SK-N-DZ (cell line): ENCODE results near the gene KLHL22.
A peak's percentile ranks its signal among the peaks of the same experiment; 100 is the strongest.

ENCODE experiments used
- DNase-seq: peaks from one replicate; pipeline ENCODE4 v3.0.0-alpha.2; 2015; ENCODE audit warnings: low spot score

Gene KLHL22

GRCh38 chr22:20446383-20446970, 49.1 kb downstream of the KLHL22 start:
- DNase-seq, result no peak

DNA sequence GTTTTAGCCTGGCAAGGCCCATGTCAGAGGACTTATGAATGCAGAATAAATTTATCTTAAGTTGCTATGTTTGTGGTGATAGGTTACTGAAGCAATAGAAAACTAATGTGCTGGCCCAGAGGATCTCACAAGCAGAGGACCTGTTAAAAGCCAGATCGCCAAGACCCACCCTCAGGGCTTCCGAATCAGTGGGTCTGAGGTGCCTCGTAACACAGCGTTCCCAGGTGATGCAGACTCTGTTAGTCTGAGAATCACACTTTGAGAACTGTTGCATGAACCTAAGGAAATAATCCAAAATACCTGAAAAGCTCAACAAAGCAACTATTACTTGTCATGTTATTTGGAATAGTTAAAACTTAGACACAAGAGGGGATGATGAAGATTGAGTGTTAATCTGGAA, 51.3 kb downstream of the KLHL22 start:
- no peak for DNase-seq

GRCh38 chr22:20442485-20443284, 52.9 kb downstream of the KLHL22 start:
- DNase-seq, result no peak

GRCh38 chr22:20441631-20442484, 53.7 kb downstream of the KLHL22 start:
- no peak for DNase-seq

GRCh38 chr22:20440637-20441591, 54.7 kb downstream of the KLHL22 start:
- no peak for DNase-seq

DNA sequence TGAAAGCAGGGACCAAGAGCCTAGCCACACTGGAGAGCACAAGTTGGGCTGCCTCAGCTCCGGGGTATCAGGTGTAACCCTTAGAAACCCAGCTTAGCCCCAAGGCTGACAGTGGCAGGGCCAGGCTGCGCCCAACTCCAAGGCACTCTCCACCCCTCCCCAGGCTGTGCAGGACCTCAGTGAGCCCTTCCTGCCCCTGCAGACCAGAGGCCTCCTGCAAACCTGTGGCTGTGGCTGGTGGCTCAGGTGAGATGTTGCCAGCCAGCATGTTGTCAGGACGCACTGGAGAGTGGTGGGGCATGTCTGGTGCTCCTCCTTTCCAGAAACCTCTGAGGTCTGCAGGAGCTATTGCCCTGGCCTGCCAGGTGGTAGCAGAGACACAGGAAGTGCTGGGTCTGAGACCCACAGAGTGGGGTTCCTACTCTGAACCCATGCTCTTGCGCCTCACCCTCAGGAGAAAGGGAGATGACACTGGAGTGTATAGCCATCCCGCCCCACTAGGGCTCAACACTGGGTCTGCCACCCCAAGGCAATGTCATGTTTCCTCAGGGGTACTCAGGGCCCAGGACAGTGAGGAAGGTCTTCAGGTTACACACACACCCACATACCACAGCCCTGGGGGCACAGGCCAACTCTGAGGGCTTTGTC, 55.5 kb downstream of the KLHL22 start:
- no peak for DNase-seq

DNA sequence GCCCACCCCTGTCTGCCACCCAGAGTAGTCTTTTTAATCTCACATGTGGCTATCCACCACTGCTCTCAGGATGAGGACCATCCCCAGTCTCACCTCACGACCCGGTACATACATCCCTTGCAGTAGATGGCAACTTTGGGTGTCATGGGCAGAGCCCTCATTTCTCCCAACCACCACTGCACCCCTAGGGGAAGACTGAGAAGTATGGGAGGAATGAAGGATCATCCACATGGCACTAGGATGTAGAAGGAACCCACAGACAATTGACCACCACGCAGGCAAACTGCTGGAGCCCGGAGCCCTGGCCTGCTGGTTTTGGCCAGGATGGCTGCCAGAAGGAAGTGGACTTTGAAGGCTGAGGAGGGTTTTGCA, 56.1 kb downstream of the KLHL22 start:
- no peak for DNase-seq

- no peak for DNase-seq
These were observed 56.7 kb downstream of the KLHL22 start for GRCh38 chr22:20438678-20439492.

- no peak for DNase-seq
These were observed 57.2 kb downstream of the KLHL22 start for GRCh38 chr22:20438427-20438677.

- peak; percentile 50 for DNase-seq
These were observed 57.8 kb downstream of the KLHL22 start, which contains the start of gene SCARF2 for GRCh38 chr22:20437613-20438426. SCARF2 (minus strand) TSS chr22:20437825; CDS start chr22:20437754, 71 bp downstream.

DNA sequence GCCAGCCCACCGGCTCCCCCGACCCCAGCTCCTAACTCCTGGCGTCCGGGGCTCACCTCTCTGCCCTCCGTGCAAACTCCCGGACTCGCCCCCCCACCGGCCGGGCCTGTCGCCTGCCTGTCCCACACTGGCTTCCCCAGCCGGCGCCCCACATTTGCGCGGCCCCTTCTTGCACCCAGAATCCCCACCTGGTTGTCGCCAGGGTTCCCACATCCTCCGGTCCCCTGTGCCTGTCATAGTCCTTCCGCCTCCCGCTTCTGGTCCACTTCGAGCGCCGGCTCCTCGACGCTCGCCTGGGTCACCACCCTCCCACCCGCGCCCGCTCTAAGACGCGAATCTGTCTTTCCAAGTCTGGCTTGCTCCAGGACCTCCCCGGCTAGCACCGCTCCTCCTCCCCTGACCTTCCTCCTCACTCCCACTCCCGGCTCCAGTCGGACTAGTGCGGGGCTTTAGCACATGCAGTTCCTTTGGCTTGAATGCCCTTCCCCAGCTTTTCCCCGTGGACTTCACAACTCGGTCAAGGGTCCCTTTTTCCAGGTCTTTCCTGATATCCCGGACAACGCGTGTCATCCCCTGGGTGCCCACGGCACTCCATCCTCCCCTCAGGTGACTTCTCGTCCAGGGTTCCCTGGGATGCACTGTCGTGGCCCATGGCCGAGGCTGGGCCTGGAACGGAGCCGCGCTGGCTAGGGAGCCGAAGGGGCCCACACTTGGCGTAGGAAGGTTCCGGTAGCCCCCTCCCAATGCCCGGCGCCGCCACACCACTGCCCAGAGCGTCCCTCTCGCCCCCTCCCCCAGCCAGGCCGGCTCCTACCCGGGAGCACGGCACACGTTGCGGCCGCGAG, 58.6 kb downstream of the KLHL22 start:
- DNase-seq, result peak; percentile 60

DNA sequence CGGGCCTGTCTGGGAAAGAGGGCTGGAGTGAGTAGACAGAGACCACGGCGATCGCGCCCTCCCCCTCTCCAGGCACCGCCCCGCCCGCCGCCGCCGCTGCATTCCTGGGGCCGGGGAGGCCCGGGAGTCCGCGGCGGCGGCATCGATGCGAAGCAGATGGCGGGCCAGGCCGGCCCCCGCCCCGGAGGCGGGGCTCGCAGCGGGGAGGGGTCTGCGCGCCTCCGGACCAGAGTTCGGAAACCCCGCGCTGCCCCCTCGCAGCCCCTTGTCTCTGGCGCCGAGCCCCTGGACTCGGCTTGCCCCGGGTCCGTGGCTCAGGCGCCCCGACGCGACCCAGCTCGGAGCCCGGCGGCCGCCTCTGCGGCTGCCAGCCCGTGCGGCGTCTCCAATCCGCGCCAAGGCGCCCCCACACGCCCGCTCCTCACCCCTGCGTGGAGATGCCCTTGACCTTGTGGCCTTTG, 59.3 kb downstream of the KLHL22 start:
- DNase-seq, result no peak

DNA sequence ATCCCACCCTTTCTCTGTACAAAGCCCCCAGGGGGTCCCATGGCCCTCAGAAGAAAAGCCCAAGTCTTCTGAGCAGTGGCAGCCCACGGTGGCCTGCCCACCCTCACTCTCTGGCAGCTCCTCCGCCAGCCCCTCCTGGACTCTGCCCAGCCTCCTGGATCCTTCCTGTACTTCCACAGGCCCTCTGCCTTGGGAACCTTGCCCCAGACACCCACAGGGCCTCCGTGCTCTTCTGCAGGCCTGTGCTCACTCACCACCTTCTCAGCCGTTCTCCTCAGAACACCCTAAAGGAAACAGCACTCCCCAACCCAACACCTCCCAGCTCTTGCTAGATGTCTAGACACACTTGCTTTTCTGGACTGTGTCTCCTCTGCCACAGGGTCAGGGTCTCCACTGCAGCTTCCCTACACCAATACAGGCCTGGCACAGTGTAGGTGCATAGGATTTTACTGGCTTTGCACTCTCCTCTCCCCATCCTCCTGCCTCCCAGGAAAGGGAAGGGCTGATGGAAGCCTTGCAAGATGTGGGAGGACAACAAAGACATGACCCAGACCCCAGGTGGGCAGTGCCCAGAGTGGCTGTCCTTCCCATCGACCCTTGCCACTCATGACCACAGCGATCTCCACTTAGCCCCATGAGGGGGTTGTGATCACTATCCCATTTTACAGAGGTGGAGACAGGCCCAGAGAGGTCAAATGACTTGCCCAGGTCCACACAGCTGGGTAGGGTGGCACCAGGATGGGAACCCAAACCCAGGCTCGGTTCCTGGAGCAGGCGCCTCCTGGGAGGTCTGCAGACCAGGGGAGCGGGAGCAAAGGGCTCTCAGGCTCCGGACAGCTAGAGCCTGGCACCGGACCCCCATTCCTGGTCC, 59.9 kb downstream of the KLHL22 start:
- DNase-seq, result no peak

DNA sequence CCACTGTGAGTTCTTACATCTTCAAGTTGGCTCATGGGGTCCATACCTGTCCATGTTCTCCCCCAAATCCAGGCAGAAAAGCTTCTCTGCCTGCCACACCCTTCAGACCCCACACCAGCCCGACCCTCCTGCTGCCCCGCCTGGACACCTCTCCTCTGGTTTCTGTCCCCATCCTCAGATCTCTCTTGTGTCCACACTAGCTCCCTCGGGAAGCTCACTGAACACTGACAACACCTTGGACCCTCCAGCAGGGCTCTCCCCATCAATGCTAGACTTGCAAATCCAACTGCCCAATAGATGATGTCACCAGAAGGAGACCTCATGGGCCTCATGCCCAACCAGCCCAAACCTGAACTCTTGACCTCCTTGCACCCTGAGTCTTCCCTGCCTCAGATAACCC, 60.8 kb downstream of the KLHL22 start:
- DNase-seq, result no peak

DNA sequence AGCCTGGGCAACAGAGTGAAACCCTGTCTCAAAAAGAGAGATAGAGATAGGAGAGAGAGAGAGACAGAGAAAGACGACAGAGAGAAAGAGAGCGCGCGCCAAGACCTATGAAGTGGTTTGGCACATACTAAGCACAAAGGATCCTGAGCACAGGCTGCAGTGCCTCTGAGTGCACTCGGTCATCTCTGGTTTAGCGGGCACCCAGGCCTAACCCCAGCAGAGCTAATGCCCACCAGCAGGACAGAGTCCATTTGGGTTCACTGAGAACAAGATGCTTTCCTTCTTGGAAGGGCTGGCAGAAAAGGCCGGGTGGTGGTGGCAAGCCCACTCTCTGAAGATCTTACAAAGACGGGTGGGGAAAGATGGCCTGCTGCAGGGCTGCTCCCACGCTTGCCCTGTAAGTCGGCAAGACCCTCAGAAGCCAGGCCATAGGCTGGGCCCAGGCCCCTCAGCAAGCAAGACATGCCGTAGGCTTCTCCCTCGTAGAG, 61.3 kb downstream of the KLHL22 start:
- DNase-seq, result no peak

DNA sequence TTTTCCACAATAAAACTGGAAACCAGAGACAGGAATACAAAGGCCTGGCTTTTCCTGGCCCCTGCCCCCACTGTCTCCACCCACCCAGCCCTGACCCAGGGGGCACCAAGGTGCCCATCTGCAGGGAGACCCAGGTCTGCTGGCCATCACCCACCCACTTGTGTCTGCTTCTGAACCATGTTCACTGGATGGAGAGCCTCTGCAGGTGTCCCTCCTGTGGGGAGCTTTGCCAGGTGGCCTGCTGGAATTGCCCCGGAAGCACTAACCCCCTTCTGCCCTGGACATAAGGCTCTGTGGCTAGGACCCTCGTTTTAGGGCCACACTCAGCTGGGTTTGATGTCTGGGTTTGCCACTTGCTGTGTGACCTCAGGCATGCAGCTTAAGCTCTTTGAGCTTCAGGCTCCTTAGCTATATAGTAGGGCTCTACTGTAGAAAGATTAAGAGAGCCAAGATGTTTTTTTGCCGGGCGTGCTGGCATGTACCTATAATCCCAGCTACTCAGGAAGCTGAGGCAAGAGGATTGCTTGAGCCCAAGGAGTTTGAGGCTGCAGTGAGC, 61.8 kb downstream of the KLHL22 start:
- no peak for DNase-seq

- no peak for DNase-seq
These were observed 62.4 kb downstream of the KLHL22 start for GRCh38 chr22:20433191-20433590.
